GM12878 (cell line): ENCODE data around the gene CEP76. TPM values are rescaled to one million over a fixed set of nuclear protein-coding genes. Genes with fewer than 3 reads are reported as not detected.

ENCODE experiments used
- RELA ChIP-seq: fragments of 450-650 bp; IDR thresholded peaks from 2 replicates; pipeline ENCODE4 v1.8.0; 2014; ENCODE audit warnings: borderline replicate concordance; ENCODE audit not compliant: partially characterized antibody
- polyA plus RNA-seq, 11 experiments: library from polyadenylated mRNA; depleted of rRNA in 4 of 11; unstranded in 6 of 11; stranded (reverse) in 5 of 11; fragments of >200 nt; fragmentation: Nextera tagmentation in 4 of 11; fragmentation: Illumina TruSeq in 1 of 11; extraction: Ambion mirVana in 4 of 11; extraction: Trizol in 1 of 11; gene quantifications; 1 replicate in 1 of 11; 2 replicates in 10 of 11; pipeline versions ENCODE4 v1.2.1 to v1.2.3, GENCODE V29; 2011 to 2016; ENCODE audit warnings: inconsistent platforms in 2 of 11, missing spikeins in 2 of 11, low read depth in 1 of 11
- total RNA-seq, 4 experiments: library from RNA; depleted of rRNA in 3 of 4; stranded (reverse); fragments of >200 nt in 3 of 4; fragmentation: Illumina TruSeq in 1 of 4; extraction: Trizol in 1 of 4; gene quantifications; 2 replicates each; pipeline versions ENCODE4 v1.2.1 to v1.2.3, GENCODE V29; 2013 to 2021
- TF ChIP-seq, protein P1 (sequence below): IDR thresholded peaks from 2 replicates; pipeline ENCODE4 v1.6.1; 2012; ENCODE audit warnings: improper control_type of control experiment, low read depth, low read length; ENCODE audit not compliant: insufficient replicate concordance
- TF ChIP-seq, protein P2 (sequence below): fragments of 450-650 bp; formaldehyde crosslinking; IDR thresholded peaks from 2 replicates; pipeline ENCODE4 v1.4.0; 2022; ENCODE audit warnings: mild to moderate bottlenecking, moderate library complexity

CEP76 gene
- total and polyA plus RNA-seq, 10 of the 15 experiments (the other 5 are each of a cell fraction or from before 2014, with no cell fraction given) = 3.9 to 14.9 (median 13.2) TPM

DNA sequence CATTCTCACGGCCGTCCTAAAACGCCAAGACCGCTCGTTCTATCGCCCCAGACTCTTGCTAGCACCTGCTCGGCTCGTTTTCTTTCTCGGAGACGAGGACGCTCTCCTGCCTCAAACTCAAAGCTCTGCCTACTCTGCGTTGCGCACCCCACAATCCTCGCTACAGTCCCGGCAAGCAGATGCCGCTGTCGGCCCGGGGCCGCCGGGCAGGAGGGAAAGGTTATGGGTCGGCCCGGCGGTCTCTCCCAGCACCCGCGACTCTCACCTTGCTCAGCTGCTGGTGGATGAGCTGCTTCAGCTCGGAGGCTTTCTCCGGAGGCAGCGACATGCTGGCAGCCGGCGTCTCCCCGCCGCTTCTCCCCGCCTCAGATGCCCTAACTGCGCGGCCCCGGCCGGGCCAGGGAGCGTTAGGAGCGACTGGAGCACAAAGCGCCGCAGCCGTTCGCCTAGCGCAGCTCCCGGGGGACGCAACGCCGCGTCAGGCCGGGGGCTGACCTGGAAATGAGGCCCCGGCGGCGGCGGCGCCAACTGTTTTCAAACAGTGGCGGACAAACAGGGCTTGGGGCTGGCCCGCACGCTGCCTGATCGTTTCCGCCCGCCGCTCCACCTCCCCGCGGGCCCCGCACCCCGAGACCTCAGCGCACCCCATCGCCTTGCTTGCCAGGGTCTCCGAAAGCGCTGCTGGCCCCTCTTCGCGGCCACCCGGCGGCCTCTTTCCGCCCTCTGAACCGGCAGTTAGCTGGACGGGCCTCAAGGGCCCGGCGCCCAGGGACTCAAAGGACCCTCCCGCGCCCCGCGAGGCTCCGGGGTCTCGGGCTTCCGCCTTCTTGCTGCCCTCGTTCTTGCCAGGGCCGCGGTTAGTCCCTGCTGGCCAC is at the start of gene CEP76, which contains the start of gene PSMG2 (continued):
- TF ChIP-seq, protein P1, sequence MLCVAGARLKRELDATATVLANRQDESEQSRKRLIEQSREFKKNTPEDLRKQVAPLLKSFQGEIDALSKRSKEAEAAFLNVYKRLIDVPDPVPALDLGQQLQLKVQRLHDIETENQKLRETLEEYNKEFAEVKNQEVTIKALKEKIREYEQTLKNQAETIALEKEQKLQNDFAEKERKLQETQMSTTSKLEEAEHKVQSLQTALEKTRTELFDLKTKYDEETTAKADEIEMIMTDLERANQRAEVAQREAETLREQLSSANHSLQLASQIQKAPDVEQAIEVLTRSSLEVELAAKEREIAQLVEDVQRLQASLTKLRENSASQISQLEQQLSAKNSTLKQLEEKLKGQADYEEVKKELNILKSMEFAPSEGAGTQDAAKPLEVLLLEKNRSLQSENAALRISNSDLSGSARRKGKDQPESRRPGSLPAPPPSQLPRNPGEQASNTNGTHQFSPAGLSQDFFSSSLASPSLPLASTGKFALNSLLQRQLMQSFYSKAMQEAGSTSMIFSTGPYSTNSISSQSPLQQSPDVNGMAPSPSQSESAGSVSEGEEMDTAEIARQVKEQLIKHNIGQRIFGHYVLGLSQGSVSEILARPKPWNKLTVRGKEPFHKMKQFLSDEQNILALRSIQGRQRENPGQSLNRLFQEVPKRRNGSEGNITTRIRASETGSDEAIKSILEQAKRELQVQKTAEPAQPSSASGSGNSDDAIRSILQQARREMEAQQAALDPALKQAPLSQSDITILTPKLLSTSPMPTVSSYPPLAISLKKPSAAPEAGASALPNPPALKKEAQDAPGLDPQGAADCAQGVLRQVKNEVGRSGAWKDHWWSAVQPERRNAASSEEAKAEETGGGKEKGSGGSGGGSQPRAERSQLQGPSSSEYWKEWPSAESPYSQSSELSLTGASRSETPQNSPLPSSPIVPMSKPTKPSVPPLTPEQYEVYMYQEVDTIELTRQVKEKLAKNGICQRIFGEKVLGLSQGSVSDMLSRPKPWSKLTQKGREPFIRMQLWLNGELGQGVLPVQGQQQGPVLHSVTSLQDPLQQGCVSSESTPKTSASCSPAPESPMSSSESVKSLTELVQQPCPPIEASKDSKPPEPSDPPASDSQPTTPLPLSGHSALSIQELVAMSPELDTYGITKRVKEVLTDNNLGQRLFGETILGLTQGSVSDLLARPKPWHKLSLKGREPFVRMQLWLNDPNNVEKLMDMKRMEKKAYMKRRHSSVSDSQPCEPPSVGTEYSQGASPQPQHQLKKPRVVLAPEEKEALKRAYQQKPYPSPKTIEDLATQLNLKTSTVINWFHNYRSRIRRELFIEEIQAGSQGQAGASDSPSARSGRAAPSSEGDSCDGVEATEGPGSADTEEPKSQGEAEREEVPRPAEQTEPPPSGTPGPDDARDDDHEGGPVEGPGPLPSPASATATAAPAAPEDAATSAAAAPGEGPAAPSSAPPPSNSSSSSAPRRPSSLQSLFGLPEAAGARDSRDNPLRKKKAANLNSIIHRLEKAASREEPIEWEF = no peak
- peak; percentile 82 for TF ChIP-seq RELA
- TF ChIP-seq, protein P2, sequence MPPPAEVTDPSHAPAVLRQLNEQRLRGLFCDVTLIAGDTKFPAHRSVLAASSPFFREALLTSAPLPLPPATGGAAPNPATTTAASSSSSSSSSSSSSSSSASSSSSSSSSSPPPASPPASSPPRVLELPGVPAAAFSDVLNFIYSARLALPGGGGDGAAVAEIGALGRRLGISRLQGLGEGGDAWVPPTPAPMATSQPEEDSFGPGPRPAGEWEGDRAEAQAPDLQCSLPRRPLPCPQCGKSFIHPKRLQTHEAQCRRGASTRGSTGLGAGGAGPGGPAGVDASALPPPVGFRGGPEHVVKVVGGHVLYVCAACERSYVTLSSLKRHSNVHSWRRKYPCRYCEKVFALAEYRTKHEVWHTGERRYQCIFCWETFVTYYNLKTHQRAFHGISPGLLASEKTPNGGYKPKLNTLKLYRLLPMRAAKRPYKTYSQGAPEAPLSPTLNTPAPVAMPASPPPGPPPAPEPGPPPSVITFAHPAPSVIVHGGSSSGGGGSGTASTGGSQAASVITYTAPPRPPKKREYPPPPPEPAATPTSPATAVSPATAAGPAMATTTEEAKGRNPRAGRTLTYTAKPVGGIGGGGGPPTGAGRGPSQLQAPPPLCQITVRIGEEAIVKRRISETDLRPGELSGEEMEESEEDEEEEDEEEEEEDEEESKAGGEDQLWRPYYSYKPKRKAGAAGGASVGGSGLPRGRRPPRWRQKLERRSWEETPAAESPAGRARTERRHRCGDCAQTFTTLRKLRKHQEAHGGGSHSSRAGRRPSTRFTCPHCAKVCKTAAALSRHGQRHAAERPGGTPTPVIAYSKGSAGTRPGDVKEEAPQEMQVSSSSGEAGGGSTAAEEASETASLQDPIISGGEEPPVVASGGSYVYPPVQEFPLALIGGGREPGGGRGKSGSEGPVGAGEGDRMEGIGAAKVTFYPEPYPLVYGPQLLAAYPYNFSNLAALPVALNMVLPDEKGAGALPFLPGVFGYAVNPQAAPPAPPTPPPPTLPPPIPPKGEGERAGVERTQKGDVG (CRISPR knock-in tag) = no peak
